ENCODE data around the gene PNMA8A.

- TF ChIP-seq CTCF (IDR thresholded peaks at IDR 0.05 in 2 of 3, conservative IDR thresholded peaks at IDR 0.05 in 1 of 3; ENCODE audit: borderline replicate concordance in 1 of 3, insufficient read depth in 1 of 3, low read depth in 2 of 3, low read length in 2 of 3): no peak
- TF ChIP-seq RAD21 (IDR thresholded peaks at IDR 0.05; ENCODE audit: low read depth): no peak
- TF ChIP-seq TCF7L2 (IDR thresholded peaks at IDR 0.05; ENCODE audit: borderline replicate concordance, extremely low read depth, insufficient read depth, insufficient read length): no peak
- no peak for TF ChIP-seq POLR2A (IDR thresholded peaks at IDR 0.05; ENCODE audit: borderline replicate concordance, extremely low read depth, insufficient read depth, insufficient read length)
- no peak for TF ChIP-seq SP1 (IDR thresholded peaks at IDR 0.05; ENCODE audit: low read depth)
- TF ChIP-seq EZH2phosphoT487 (IDR thresholded peaks at IDR 0.05; ENCODE audit: borderline replicate concordance): no peak
- no peak for TF ChIP-seq SIN3A (IDR thresholded peaks at IDR 0.05; ENCODE audit: low read depth)
- TF ChIP-seq ZFX (IDR thresholded peaks at IDR 0.05): no peak
- no peak for TF ChIP-seq REST (IDR thresholded peaks at IDR 0.05; ENCODE audit: low read depth)
- no peak for TF ChIP-seq EZH2 (IDR thresholded peaks at IDR 0.05)
- TF ChIP-seq POLR2AphosphoS5 (IDR thresholded peaks at IDR 0.05; ENCODE audit: low read depth, low read length): no peak
- TF ChIP-seq YY1 (IDR thresholded peaks at IDR 0.05; ENCODE audit: extremely low read depth, insufficient replicate concordance, low read depth, low read length): no peak
- no peak for TF ChIP-seq MAX (IDR thresholded peaks at IDR 0.05)
These were observed 14.4 kb downstream of the PNMA8A start for GRCh38 chr19:46456930-46457329.
